Measurements from ENCODE around the gene LDLRAD2.

DNA sequence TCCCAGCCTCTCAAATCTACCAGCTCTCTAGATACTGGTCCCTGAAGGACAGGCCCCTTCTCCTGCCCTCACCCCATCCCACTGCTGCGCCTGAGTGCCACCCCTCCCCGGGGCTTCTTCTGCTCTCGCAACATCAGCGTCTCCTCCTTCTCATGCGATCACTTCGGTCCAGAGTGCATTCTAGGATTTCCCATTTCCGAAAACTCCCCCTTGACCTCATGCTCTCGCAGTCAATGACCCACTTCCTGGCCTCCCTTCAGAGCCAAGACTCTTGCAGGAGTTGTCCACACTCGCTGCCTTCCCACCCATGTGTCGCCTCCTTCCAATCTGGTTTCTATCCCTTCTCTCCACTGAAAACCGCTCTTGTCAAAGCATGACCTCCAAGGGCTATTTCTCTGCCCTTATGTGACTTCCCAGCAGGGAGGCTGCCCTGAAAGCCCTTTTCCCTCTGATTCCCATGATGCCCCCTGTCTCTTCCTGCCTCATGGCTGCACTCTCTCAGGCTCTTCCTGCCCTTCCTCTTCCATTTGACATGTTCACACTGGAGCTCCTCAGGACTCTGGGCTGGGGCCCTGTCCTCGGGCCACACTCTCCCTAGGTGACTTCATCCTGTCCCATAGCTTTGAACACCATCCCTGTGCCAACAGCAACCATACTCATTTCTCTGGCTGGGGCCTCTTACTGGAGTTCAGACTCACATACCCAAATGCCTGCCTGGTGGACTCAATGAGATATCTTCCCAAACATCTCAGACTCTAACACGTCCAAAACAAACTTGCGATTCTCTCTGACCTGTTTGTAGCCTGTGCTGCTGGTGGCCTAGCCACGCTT is 46.0 kb downstream of the LDLRAD2 start:
- TF ChIP-seq, protein P1, sequence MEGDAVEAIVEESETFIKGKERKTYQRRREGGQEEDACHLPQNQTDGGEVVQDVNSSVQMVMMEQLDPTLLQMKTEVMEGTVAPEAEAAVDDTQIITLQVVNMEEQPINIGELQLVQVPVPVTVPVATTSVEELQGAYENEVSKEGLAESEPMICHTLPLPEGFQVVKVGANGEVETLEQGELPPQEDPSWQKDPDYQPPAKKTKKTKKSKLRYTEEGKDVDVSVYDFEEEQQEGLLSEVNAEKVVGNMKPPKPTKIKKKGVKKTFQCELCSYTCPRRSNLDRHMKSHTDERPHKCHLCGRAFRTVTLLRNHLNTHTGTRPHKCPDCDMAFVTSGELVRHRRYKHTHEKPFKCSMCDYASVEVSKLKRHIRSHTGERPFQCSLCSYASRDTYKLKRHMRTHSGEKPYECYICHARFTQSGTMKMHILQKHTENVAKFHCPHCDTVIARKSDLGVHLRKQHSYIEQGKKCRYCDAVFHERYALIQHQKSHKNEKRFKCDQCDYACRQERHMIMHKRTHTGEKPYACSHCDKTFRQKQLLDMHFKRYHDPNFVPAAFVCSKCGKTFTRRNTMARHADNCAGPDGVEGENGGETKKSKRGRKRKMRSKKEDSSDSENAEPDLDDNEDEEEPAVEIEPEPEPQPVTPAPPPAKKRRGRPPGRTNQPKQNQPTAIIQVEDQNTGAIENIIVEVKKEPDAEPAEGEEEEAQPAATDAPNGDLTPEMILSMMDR (IDR thresholded peaks at IDR 0.05; ENCODE audit: insufficient read depth, low read length), result no peak
- no peak for TF ChIP-seq GABPA (IDR thresholded peaks at IDR 0.05; ENCODE audit: low read depth)
- TF ChIP-seq SPI1 (IDR thresholded peaks at IDR 0.05; ENCODE audit: borderline replicate concordance, low read depth), result no peak
